GM12873 (cell line): ENCODE results near the gene PNPLA2.

Experiments used
- CTCF ChIP-seq: IDR thresholded peaks from 2 replicates; pipeline ENCODE4 v1.5.1; 2012; ENCODE audit warnings: low read depth, mild to moderate bottlenecking, moderate library complexity, low read length, control low read depth; ENCODE audit not compliant: insufficient read depth; ENCODE audit errors: missing control alignments

PNPLA2 gene

GRCh38 chr11:812390-812789 is 6.3 kb upstream of the PNPLA2 start:
- no peak for TF ChIP-seq CTCF

GRCh38 chr11:813072-813455 is 5.7 kb upstream of the PNPLA2 start:
- no peak for TF ChIP-seq CTCF

- no peak for TF ChIP-seq CTCF
Measured at GRCh38 chr11:813456-814096, 5.1 kb upstream of the PNPLA2 start.

GRCh38 chr11:815675-816432 is 2.9 kb upstream of the PNPLA2 start:
- no peak for TF ChIP-seq CTCF

GRCh38 chr11:816433-816779 is 2.3 kb upstream of the PNPLA2 start:
- no peak for TF ChIP-seq CTCF

GRCh38 chr11:819129-819931 is 616 bp downstream of the PNPLA2 start:
- no peak for TF ChIP-seq CTCF
